GM21423 (cell line): ENCODE data around the gene SCUBE2.

Source experiments
- ATAC-seq: cut with Tn5 transposase; IDR thresholded peaks from one replicate; pipeline ENCODE4 v1.9.1; 2021; ENCODE audit warnings: mild to moderate bottlenecking, moderate library complexity; ENCODE audit not compliant: unreplicated experiment

The SCUBE2 gene

GRCh38 chr11:9076046-9076445, 15.4 kb downstream of the SCUBE2 start:
- ATAC-seq, result no peak

GRCh38 chr11:9075556-9075955, 15.8 kb downstream of the SCUBE2 start:
- no peak for ATAC-seq

GRCh38 chr11:9074338-9075029, 16.9 kb downstream of the SCUBE2 start:
- no peak for ATAC-seq

GRCh38 chr11:9073466-9074225, 17.8 kb downstream of the SCUBE2 start:
- no peak for ATAC-seq

GRCh38 chr11:9072626-9073176, 18.7 kb downstream of the SCUBE2 start:
- ATAC-seq, result no peak

- ATAC-seq, result no peak
Measured at GRCh38 chr11:9071692-9072091, 19.7 kb downstream of the SCUBE2 start.

- ATAC-seq, result no peak
Measured at GRCh38 chr11:9070749-9071491, 20.5 kb downstream of the SCUBE2 start.

- no peak for ATAC-seq
Measured at GRCh38 chr11:9069862-9070470, 21.4 kb downstream of the SCUBE2 start.

GRCh38 chr11:9069256-9069655, 22.1 kb downstream of the SCUBE2 start:
- no peak for ATAC-seq

- no peak for ATAC-seq
Measured at GRCh38 chr11:9066433-9066925, 24.9 kb downstream of the SCUBE2 start.

GRCh38 chr11:9065607-9066432, 25.6 kb downstream of the SCUBE2 start:
- no peak for ATAC-seq

- ATAC-seq, result no peak
Measured at GRCh38 chr11:9061807-9062206, 29.6 kb downstream of the SCUBE2 start.

GRCh38 chr11:9060700-9061111, 30.7 kb downstream of the SCUBE2 start:
- peak; percentile 98 for ATAC-seq

GRCh38 chr11:9059406-9059805, 32.0 kb downstream of the SCUBE2 start:
- ATAC-seq, result no peak

GRCh38 chr11:9057888-9058287, 33.5 kb downstream of the SCUBE2 start:
- ATAC-seq, result no peak

GRCh38 chr11:9057007-9057406, 34.4 kb downstream of the SCUBE2 start:
- ATAC-seq, result no peak

- no peak for ATAC-seq
Measured at GRCh38 chr11:9056467-9056866, 34.9 kb downstream of the SCUBE2 start.

GRCh38 chr11:9053316-9054035, 37.9 kb downstream of the SCUBE2 start:
- no peak for ATAC-seq

GRCh38 chr11:9052316-9052715, 39.1 kb downstream of the SCUBE2 start:
- no peak for ATAC-seq
